ENCODE measurements around the gene MRS2. TPM values are rescaled to one million over a fixed set of nuclear protein-coding genes. Genes with fewer than 3 reads are reported as not detected.

Gene MRS2
- total RNA-seq, 1 donor from 2014 or later, result 14.4 TPM

GRCh38 chr6:24428615-24429014 is 25.9 kb downstream of the MRS2 start:
- DNase-seq (ENCODE audit: low read depth, low spot score), result no peak

- no peak for DNase-seq (ENCODE audit: low read depth, low spot score)
Measured at GRCh38 chr6:24429146-24429545, 26.4 kb downstream of the MRS2 start.

GRCh38 chr6:24430086-24430485 is 27.4 kb downstream of the MRS2 start:
- DNase-seq (ENCODE audit: low read depth, low spot score), result no peak

- DNase-seq (ENCODE audit: low read depth, low spot score), result no peak
Measured at GRCh38 chr6:24431045-24431451, 28.3 kb downstream of the MRS2 start.

DNA sequence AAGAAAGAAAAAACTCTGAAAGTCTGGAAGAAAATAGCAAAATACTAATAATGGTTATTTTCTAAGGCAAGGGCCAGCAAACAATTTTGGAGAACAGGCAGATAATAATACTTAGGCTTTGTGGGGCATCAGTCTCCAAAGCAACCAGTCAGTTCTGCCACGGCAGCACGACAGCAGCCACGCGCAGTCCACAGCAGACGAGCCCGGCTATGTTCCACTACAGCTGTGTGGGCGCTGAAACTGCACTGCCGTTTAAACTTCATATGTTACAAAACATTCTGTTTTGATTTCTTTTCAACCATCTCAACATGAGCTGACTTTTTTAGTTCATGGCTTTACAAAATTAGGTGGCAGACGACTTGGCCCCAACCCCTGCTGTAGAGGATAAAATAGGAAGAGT is 29.9 kb downstream of the MRS2 start:
- no peak for DNase-seq (ENCODE audit: low read depth, low spot score)

- DNase-seq (ENCODE audit: low read depth, low spot score), result no peak
Measured at GRCh38 chr6:24436979-24437378, 34.2 kb downstream of the MRS2 start.

- no peak for DNase-seq (ENCODE audit: low read depth, low spot score)
Measured at GRCh38 chr6:24439858-24440539, 37.3 kb downstream of the MRS2 start.

GRCh38 chr6:24440897-24441598 is 38.3 kb downstream of the MRS2 start:
- no peak for DNase-seq (ENCODE audit: low read depth, low spot score)

- DNase-seq (ENCODE audit: low read depth, low spot score), result no peak
Measured at GRCh38 chr6:24441599-24441904, 38.8 kb downstream of the MRS2 start.

GRCh38 chr6:24444588-24444987 is 41.9 kb downstream of the MRS2 start:
- DNase-seq (ENCODE audit: low read depth, low spot score), result no peak

DNA sequence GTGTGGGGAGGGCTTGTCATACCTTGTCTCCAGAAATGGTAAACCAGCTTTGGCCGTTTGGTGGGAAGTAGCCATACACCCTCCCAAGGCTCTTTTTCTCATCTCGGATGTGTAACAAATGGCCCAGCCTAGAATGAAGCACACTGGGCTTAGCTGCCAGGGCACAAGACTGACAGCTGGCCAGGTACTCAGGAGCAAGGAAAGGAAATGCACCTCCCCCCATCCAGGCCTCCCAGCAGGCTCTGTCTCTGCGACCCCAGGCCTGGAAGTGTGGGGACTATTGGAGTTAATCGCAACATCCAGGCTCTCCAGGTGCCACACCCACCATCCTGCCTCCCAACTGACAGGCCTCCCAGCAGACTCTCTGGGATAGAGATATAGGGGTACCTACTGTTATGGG is 43.0 kb downstream of the MRS2 start:
- no peak for DNase-seq (ENCODE audit: low read depth, low spot score)

GRCh38 chr6:24446670-24447069 is 43.9 kb downstream of the MRS2 start:
- DNase-seq (ENCODE audit: low read depth, low spot score), result no peak

GRCh38 chr6:24448396-24448795 is 45.7 kb downstream of the MRS2 start:
- DNase-seq (ENCODE audit: low read depth, low spot score), result no peak

GRCh38 chr6:24448828-24449525 is 46.2 kb downstream of the MRS2 start:
- no peak for DNase-seq (ENCODE audit: low read depth, low spot score)

DNA sequence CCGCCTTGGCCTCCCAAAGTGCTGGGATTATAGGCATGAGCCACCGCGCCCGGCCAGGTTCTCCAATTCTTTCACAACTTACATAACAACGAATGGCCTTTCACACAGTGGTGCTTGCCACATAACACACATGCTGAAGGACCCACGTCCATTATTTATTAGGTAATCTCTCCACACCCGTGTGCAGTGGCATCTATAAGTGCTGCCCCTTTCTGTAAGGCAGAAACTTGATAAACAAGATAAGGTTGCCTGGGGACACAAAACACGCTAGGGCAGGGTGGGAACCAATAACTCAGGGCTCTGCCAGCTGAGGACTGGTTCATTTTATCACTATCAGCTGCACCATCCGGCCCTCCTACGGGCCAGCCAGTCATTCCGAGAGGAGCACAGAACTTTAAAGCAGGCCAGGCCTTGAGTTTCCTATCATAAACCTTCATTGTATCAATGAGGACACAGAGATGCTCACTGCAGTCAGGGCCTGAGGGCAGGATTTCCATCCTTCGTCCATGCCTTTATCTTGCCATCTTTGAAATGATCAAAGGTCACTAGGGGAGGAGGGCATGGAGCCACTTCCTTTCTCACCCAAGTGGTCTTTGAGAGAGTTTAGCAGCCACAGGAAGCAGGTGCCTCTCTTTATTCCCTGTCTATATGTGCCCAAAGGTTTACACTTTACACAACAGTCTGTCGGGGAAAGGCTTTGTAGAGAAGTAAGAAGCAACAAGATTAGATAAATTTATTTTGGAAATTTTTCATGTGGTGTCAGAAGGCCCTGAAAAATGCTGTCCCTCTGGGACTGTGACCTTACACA is 49.0 kb downstream of the MRS2 start:
- DNase-seq (ENCODE audit: low read depth, low spot score), result no peak

DNA sequence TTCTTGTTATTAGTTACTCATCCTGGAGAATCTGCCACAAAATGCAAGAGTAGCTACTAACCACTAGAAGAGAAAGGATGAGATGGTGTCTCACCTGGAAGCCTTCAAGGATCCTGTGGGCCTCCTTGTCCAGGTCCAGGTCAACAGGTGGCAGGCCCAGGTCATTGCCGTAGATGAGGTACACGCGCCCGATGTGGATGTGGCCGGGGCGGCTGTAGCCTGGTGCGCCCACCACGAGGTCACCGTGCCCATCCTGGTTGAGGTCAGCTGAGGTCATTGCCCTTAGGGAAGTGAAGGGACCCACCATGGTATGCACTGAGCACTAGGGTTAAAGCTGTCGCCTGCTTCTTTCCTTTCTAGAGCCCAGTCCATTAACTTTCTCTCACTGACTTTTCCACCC is 51.2 kb downstream of the MRS2 start:
- DNase-seq (ENCODE audit: low read depth, low spot score), result no peak

- no peak for DNase-seq (ENCODE audit: low read depth, low spot score)
Measured at GRCh38 chr6:24454452-24454851, 51.7 kb downstream of the MRS2 start.

DNA sequence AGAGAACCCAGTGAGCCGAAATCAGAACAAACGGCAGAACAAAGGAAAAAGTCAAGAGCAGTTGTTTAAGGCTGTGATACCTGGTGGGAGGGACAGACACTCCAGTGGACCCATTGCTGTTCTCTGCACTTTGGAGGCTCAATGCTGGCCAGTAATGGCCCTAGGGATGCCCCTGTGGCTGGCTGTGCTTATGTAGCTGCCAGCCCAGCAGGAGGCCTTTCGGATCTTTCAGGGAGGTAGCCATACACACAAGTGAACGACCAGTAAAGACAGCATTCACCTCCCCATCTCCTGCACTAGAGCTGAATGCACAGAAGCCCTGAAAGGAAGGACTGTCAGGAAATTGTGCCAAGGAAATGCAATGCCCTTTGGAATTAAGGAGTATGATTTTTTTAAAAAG is 52.3 kb downstream of the MRS2 start:
- no peak for DNase-seq (ENCODE audit: low read depth, low spot score)

- DNase-seq (ENCODE audit: low read depth, low spot score), result no peak
Measured at GRCh38 chr6:24458134-24458533, 55.4 kb downstream of the MRS2 start.

GRCh38 chr6:24458941-24459340 is 56.2 kb downstream of the MRS2 start:
- no peak for DNase-seq (ENCODE audit: low read depth, low spot score)

DNA sequence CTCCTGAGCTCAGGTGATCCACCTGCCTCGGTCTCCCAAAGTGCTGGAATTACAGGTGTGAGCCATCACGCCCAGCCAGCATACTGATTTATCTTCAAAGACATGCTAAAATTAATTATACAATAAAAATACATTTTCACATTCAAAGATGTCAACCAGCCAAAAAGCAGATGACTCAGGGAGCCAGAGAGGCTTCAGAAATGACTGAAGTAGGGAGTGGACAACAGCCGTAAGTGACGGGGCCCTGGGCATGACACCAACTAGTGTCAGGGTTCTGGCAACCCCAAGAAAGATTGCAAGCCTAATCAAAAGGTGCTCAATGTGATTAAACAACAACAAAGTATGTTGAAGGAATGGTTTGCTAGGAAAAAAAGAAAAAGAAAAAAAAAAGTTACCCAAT is 58.2 kb downstream of the MRS2 start:
- no peak for DNase-seq (ENCODE audit: low read depth, low spot score)
